ENCODE data around the gene PSMB4.

Gene PSMB4

GRCh38 chr1:151369621-151370048, 29.7 kb upstream of the PSMB4 start:
- no peaks in the 10 kb centered on the region for H3K27me3 ChIP-seq
- no peak overlapping the region for H3K4me3 ChIP-seq
- peak overlapping the region; percentile 71 to 88 for H3K27ac ChIP-seq
- H3K9me3 ChIP-seq, result no peaks in the 10 kb centered on the region
- intact Hi-C loops (cut with DNase I; ENCODE audit: low total_unique reads), result no loop called here
- TF ChIP-seq, protein P1, sequence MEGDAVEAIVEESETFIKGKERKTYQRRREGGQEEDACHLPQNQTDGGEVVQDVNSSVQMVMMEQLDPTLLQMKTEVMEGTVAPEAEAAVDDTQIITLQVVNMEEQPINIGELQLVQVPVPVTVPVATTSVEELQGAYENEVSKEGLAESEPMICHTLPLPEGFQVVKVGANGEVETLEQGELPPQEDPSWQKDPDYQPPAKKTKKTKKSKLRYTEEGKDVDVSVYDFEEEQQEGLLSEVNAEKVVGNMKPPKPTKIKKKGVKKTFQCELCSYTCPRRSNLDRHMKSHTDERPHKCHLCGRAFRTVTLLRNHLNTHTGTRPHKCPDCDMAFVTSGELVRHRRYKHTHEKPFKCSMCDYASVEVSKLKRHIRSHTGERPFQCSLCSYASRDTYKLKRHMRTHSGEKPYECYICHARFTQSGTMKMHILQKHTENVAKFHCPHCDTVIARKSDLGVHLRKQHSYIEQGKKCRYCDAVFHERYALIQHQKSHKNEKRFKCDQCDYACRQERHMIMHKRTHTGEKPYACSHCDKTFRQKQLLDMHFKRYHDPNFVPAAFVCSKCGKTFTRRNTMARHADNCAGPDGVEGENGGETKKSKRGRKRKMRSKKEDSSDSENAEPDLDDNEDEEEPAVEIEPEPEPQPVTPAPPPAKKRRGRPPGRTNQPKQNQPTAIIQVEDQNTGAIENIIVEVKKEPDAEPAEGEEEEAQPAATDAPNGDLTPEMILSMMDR (IDR thresholded peaks at IDR 0.05), result no peak
- peaks cover 0 to 60% (median 44%) of the 10 kb centered on the region in 4 donors for H3K4me1 ChIP-seq
- DNase-seq, result no peak
- H3K36me3 ChIP-seq, result peaks cover 18 to 36% (median 31%) of the 10 kb centered on the region in 3 donors

- TF ChIP-seq, protein P1 (IDR thresholded peaks at IDR 0.05), result no peak
- H3K4me3 ChIP-seq, result peak overlapping the region in 1 of 2 donors; percentile 58
- no peaks in the 10 kb centered on the region for H3K27me3 ChIP-seq
- peak in 1 of 2 donors; percentile 36 for DNase-seq
- peak overlapping the region; percentile 71 to 88 for H3K27ac ChIP-seq
- no peaks in the 10 kb centered on the region for H3K9me3 ChIP-seq
- intact Hi-C loops (cut with DNase I; ENCODE audit: low total_unique reads), result no loop called here
- H3K36me3 ChIP-seq, result peaks cover 11 to 29% (median 23%) of the 10 kb centered on the region in 3 donors
- H3K4me1 ChIP-seq, result peaks cover 0 to 60% (median 44%) of the 10 kb centered on the region in 4 donors
Measured at GRCh38 chr1:151370211-151370911, 29.0 kb upstream of the PSMB4 start.

DNA sequence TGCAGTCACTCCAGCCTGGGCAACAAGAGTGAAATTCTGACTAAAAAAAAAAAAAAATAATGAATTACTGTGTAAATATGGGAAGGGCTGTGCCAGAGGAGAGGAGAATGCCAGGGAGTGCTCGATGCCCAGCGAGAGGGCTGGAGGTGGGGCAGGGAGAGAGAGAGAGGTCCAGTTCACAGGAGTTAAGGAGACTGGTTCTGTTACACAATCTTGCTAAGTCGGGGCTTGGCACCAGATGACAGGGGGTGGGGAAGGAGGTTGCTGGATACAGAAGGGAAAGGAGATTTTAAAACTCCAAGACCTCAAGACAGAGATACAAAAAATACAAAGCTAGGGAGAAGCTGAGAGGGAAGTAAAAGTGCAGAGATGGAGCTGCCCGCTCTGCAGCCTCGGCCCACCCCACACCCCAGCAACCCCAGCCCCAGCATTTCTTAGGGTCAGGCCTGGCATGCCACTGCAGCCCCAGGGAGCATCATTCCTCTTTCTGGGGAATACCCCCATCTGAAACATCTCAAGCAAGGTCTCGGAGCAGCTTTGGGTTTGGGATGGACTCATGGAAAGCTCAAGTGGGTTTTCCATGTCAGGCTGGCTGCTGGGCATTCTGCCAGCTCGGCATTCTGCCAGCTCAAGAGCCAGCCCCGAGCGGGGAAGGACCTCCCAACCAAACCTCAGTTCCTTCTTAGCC, 27.9 kb upstream of the PSMB4 start:
- H3K4me3 ChIP-seq, result peak overlapping the region; percentile 58
- peaks cover 0 to 60% (median 44%) of the 10 kb centered on the region in 4 donors for H3K4me1 ChIP-seq
- TF ChIP-seq, protein P1 (IDR thresholded peaks at IDR 0.05), result no peak
- peak overlapping the region; percentile 71 to 88 for H3K27ac ChIP-seq
- intact Hi-C loops (cut with DNase I; ENCODE audit: low total_unique reads), result no loop called here
- H3K9me3 ChIP-seq, result no peaks in the 10 kb centered on the region
- H3K27me3 ChIP-seq, result no peaks in the 10 kb centered on the region
- H3K36me3 ChIP-seq, result peaks cover 0 to 18% (median 12%) of the 10 kb centered on the region in 3 donors
- peak; percentile 91 to 95 for DNase-seq

GRCh38 chr1:151372058-151372934, 27.1 kb upstream of the PSMB4 start, which contains the start of gene SELENBP1:
Gene SELENBP1, minus strand, starts transcription at chr1:151372705. Its CDS starts 64 bp downstream, at chr1:151372641.
- no peaks in the 10 kb centered on the region for H3K27me3 ChIP-seq
- peak; percentile 82 to 95 for DNase-seq
- peak within 1 kb of the TSS; percentile 71 to 88 for H3K27ac ChIP-seq
- H3K36me3 ChIP-seq, result peaks cover 0 to 12% (median 7%) of the 10 kb centered on the region in 3 donors
- H3K9me3 ChIP-seq, result no peaks in the 10 kb centered on the region
- H3K4me1 ChIP-seq, result peaks cover 0 to 57% (median 44%) of the 10 kb centered on the region in 4 donors
- TF ChIP-seq, protein P1 (IDR thresholded peaks at IDR 0.05), result no peak
- intact Hi-C loops (cut with DNase I; ENCODE audit: low total_unique reads), result no loop called here
- peak within 1 kb of the TSS; percentile 58 for H3K4me3 ChIP-seq

DNA sequence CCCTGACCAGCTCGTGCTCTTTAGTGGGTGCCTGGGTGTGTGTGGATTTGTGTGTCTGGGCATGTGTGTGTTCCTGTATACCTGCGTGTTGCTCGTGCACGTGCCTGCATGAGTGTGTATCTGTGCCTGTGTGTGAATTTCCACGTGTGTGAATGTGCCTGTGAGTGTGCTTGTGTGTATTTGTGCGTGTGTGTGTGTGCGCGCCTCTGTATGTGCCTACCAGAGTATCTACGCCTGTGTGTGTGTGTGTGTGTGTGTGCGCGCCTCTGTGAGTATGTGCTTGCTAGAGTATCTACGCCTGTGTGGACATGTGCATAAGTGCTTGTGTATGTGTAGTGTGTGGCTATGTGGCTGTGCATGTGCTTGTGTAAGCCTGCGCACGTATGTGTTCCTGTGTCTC, 26.2 kb upstream of the PSMB4 start:
- intact Hi-C loops (cut with DNase I; ENCODE audit: low total_unique reads), result no loop called here
- TF ChIP-seq, protein P1 (IDR thresholded peaks at IDR 0.05), result no peak
- Histone ChIP-seq H3K27me3 (no peaks in the 10 kb centered on the region), H3K36me3 (peaks cover 0 to 3% (median 0%) of the 10 kb centered on the region in 3 donors), H3K4me1 (peaks cover 0 to 52% (median 44%) of the 10 kb centered on the region in 4 donors), H3K9me3 (no peaks in the 10 kb centered on the region), H3K4me3 (no peak overlapping the region), H3K27ac (peak overlapping the region; percentile 71 to 88)
- no peak for DNase-seq

All from tibial artery (tissue), 4 donors.